ENCODE measurements around the gene LCN10. TPM values are rescaled to one million over a fixed set of nuclear protein-coding genes. Genes with fewer than 3 reads are reported as not detected.
A peak's percentile ranks its signal among the peaks of the same experiment; 100 is the strongest.

The LCN10 gene
- total and polyA plus RNA-seq, 2 of the 13 experiments (the other 11 are each of a cell fraction or from before 2014, with no cell fraction given), result 0.53 to 0.61 TPM

DNA sequence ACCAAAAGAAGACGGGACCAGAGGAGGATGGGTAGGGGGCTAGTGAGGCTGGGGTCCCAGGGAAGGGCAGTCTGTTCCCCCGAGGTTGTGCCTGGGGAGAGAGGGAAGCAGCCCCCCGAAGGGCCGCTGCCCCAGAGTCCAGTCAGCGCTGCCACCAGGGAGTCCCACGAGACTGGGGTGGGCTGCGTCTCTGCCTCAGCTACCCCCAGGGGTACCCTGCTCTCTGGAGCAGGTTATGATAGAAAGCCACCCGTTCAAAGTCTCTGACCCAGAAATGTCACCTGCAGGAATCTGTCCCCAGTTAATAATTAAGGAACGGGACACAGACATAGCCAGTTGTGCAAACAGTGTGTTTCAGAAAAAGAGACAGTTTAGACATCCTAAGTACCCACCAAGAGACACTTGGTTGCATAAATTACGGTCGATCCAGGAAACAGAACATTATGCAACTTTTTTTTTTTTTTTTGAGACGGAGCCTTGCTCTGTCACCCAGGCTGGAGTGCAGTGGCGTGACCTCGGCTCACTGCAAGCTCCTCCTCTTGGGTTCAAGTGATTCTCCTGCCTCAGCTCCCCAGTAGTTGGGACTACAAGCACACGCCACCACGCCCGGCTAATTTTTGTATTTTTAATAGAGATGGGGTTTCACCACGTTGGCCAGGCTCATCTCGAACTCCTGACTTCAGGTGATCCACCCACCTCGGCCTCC lies 44.8 kb downstream of the LCN10 start (continued):
- TF ChIP-seq ZNF362 (CRISPR knock-in tag; IDR thresholded peaks at IDR 0.05; ENCODE audit: borderline replicate concordance) (peak; percentile 97), ZNF839 (CRISPR knock-in tag; IDR thresholded peaks at IDR 0.05; ENCODE audit: borderline replicate concordance) (no peak), ZNF343 (CRISPR knock-in tag; IDR thresholded peaks at IDR 0.05) (no peak), ZBTB3 (CRISPR knock-in tag; IDR thresholded peaks at IDR 0.05; ENCODE audit: borderline replicate concordance, low read depth) (no peak), ZNF124 (CRISPR knock-in tag; IDR thresholded peaks at IDR 0.05) (0 out of 2 replicates have a peak, but pooled peaks have one; percentile 52), RXRB (CRISPR knock-in tag; IDR thresholded peaks at IDR 0.05; ENCODE audit: borderline replicate concordance) (peak; percentile 86), RCOR2 (CRISPR knock-in tag; IDR thresholded peaks at IDR 0.05) (0 out of 2 replicates have a peak, but pooled peaks have one; percentile 33), SKIL (CRISPR knock-in tag; IDR thresholded peaks at IDR 0.05; ENCODE audit: borderline replicate concordance) (peak; percentile 94), SOX13 (IDR thresholded peaks at IDR 0.05) (0 out of 2 replicates have a peak, but pooled peaks have one; percentile 51), SOX13 (CRISPR knock-in tag; conservative IDR thresholded peaks at IDR 0.05 in 1 of 2, IDR thresholded peaks at IDR 0.05 in 1 of 2) (peak in 1 of 2 experiments; percentile 78; a peak in 2 of 4 replicates), NKX3-1 (CRISPR knock-in tag; IDR thresholded peaks at IDR 0.05) (peak; percentile 70), TMF1 (CRISPR knock-in tag; IDR thresholded peaks at IDR 0.05; ENCODE audit: low read depth) (no peak), SOX5 (CRISPR knock-in tag; IDR thresholded peaks at IDR 0.05; ENCODE audit: borderline replicate concordance) (peak; percentile 71; the same call in 1 of the 2 replicates), SRF (IDR thresholded peaks at IDR 0.05; ENCODE audit: low read depth, low read length) (no peak)
- TF ChIP-seq, protein P1, sequence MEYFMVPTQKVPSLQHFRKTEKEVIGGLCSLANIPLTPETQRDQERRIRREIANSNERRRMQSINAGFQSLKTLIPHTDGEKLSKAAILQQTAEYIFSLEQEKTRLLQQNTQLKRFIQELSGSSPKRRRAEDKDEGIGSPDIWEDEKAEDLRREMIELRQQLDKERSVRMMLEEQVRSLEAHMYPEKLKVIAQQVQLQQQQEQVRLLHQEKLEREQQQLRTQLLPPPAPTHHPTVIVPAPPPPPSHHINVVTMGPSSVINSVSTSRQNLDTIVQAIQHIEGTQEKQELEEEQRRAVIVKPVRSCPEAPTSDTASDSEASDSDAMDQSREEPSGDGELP (IDR thresholded peaks at IDR 0.05; ENCODE audit: borderline replicate concordance, low read depth), result peak; percentile 72; the same call in 1 of the 2 replicates
- TF ChIP-seq, protein P2, sequence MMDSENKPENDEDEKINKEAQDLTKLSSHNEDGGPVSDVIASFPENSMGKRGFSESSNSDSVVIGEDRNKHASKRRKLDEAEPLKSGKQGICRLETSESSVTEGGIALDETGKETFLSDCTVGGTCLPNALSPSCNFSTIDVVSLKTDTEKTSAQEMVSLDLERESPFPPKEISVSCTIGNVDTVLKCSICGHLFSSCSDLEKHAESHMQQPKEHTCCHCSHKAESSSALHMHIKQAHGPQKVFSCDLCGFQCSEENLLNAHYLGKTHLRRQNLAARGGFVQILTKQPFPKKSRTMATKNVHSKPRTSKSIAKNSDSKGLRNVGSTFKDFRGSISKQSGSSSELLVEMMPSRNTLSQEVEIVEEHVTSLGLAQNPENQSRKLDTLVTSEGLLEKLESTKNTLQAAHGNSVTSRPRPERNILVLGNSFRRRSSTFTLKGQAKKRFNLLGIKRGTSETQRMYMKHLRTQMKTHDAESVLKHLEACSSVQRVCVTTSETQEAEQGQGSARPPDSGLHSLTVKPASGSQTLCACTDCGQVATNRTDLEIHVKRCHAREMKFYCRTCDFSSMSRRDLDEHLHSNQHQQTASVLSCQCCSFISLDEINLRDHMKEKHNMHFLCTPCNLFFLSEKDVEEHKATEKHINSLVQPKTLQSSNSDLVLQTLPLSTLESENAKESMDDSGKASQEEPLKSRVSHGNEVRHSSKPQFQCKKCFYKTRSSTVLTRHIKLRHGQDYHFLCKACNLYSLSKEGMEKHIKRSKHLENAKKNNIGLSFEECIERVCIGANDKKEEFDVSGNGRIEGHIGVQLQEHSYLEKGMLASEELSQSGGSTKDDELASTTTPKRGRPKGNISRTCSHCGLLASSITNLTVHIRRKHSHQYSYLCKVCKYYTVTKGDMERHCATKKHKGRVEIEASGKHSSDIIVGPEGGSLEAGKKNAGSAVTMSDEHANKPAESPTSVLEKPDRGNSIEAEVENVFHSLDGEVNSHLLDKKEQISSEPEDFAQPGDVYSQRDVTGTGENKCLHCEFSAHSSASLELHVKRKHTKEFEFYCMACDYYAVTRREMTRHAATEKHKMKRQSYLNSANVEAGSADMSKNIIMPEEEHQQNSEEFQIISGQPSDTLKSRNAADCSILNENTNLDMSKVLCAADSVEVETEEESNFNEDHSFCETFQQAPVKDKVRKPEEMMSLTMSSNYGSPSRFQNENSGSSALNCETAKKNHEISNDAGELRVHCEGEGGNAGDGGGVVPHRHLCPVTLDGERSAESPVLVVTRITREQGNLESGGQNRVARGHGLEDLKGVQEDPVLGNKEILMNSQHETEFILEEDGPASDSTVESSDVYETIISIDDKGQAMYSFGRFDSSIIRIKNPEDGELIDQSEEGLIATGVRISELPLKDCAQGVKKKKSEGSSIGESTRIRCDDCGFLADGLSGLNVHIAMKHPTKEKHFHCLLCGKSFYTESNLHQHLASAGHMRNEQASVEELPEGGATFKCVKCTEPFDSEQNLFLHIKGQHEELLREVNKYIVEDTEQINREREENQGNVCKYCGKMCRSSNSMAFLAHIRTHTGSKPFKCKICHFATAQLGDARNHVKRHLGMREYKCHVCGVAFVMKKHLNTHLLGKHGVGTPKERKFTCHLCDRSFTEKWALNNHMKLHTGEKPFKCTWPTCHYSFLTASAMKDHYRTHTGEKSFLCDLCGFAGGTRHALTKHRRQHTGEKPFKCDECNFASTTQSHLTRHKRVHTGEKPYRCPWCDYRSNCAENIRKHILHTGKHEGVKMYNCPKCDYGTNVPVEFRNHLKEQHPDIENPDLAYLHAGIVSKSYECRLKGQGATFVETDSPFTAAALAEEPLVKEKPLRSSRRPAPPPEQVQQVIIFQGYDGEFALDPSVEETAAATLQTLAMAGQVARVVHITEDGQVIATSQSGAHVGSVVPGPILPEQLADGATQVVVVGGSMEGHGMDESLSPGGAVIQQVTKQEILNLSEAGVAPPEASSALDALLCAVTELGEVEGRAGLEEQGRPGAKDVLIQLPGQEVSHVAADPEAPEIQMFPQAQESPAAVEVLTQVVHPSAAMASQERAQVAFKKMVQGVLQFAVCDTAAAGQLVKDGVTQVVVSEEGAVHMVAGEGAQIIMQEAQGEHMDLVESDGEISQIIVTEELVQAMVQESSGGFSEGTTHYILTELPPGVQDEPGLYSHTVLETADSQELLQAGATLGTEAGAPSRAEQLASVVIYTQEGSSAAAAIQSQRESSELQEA (CRISPR knock-in tag; IDR thresholded peaks at IDR 0.05; ENCODE audit: not compliant biosample characterization), result no peak
